Body of pancreas (tissue), 4 donors: Measurements from ENCODE around the gene CTSS.

Experiments
- POLR2A ChIP-seq, 3 donors: fragments of 450-650 bp; IDR thresholded peaks; one replicate each; pipeline ENCODE4 v1.6.1; 2016; ENCODE audit warnings: antibody characterized with exemption in 3 of 3, mild to moderate bottlenecking in 2 of 3
- TF ChIP-seq, protein P1 (sequence below), 7 experiments: fragments of 450-650 bp in 4 of 7; fragments of 200-600 bp in 3 of 7; sonication (generic) in 3 of 7; IDR thresholded peaks; one replicate each; pipeline ENCODE4 v1.5.1; 2016 to 2019; ENCODE audit warnings: antibody characterized with exemption in 7 of 7

DNA sequence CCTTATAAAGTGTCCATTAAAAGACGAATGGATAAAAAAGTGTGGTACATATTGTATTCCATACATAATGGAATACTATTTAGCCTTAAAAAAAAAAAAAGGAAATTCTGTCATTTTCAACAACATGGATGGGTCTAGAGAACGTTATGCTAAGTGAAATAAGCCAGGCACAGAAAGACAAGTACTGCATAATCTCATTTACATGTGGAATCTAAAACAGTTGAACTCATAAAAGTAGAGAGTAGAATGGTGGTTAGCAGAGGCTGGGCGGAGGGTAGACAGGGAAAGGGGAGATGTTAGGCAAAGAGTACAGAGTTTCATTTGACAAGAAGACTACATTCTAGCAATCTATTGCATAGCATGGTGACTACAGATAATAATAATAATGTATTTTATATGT is 2.6 kb downstream of the CTSS start:
- no peak for TF ChIP-seq POLR2A (IDR thresholded peaks at IDR 0.05)
- TF ChIP-seq, protein P1, sequence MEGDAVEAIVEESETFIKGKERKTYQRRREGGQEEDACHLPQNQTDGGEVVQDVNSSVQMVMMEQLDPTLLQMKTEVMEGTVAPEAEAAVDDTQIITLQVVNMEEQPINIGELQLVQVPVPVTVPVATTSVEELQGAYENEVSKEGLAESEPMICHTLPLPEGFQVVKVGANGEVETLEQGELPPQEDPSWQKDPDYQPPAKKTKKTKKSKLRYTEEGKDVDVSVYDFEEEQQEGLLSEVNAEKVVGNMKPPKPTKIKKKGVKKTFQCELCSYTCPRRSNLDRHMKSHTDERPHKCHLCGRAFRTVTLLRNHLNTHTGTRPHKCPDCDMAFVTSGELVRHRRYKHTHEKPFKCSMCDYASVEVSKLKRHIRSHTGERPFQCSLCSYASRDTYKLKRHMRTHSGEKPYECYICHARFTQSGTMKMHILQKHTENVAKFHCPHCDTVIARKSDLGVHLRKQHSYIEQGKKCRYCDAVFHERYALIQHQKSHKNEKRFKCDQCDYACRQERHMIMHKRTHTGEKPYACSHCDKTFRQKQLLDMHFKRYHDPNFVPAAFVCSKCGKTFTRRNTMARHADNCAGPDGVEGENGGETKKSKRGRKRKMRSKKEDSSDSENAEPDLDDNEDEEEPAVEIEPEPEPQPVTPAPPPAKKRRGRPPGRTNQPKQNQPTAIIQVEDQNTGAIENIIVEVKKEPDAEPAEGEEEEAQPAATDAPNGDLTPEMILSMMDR (IDR thresholded peaks at IDR 0.05) = no peak
